H4 (cell line): ENCODE data around the gene SYNDIG1. TPM values are rescaled to one million over a fixed set of nuclear protein-coding genes. Genes with fewer than 3 reads are reported as not detected.

Source experiments
- DNase-seq: peaks from one replicate; pipeline ENCODE4 v3.0.0-alpha.2; 2015; ENCODE audit warnings: low spot score
- total RNA-seq: library from RNA; depleted of rRNA; stranded (reverse); fragments of >200 nt; shearing (Covaris generic); gene quantifications from 2 replicates; pipeline ENCODE4 v1.2.3, GENCODE V29; 2014; rRNA removed

The SYNDIG1 gene
- total RNA-seq, result 0.47 and 0.77 TPM in 2 replicates

GRCh38 chr20:24469116-24469893 lies at the start of gene SYNDIG1:
Gene SYNDIG1, plus strand, starts transcription at chr20:24469629. Its CDS starts 73,469 bp downstream, at chr20:24543098.
- no peak for DNase-seq

GRCh38 chr20:24419786-24420185 lies 49.6 kb upstream of the SYNDIG1 start:
- DNase-seq, result no peak

GRCh38 chr20:24420567-24420966 lies 48.9 kb upstream of the SYNDIG1 start:
- no peak for DNase-seq

DNA sequence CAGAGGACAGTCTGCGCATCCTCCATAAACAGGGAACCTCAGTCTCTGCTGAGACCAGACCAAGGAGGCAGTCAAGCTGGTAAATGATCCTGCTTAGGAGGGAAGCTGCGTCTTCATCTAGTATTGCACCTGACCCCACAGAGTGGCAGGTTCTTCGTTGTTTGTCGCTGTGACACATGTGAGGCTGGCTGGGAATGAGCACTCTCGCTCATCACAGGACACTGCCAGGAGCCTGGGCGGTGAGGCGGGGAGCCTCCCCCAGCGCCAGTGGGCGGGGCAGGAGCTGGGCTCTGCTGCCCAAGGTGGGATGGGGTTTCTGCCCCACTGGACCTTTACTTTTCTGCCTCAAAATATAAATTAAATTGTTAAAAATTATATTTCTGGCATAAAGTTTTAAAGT lies 48.4 kb upstream of the SYNDIG1 start:
- no peak for DNase-seq

DNA sequence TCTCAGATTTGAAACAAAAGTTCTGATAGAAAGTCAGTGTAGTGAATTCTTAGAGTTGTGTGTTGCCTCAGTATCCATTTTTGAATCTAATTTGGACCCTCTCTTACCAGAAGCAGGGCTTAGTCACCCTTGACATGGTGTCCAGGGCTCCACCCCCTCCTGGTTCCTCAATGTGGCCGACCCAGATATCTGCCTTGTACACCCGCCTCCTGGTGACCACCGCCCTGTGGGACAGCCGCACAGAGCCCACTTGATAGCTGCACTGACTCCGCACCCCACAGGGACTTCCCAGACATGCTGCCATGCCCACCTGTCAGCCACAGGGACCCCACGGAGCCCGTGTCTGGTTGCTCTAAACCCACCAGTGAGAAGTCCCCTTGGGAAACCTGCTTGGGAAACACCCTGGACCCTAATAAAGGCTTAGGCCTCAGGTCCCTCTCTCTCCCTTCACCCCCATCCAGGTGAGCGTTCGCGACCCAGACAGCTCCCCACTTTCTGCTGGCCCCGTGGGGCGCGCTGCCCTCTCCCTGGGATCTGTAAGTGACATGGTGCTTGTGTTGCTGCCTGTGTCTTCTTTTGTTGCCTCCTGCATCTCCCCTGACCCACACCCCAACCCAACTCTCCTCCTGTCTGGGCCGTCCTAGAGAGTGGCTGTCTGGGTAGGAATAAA lies 47.2 kb upstream of the SYNDIG1 start:
- DNase-seq, result no peak

DNA sequence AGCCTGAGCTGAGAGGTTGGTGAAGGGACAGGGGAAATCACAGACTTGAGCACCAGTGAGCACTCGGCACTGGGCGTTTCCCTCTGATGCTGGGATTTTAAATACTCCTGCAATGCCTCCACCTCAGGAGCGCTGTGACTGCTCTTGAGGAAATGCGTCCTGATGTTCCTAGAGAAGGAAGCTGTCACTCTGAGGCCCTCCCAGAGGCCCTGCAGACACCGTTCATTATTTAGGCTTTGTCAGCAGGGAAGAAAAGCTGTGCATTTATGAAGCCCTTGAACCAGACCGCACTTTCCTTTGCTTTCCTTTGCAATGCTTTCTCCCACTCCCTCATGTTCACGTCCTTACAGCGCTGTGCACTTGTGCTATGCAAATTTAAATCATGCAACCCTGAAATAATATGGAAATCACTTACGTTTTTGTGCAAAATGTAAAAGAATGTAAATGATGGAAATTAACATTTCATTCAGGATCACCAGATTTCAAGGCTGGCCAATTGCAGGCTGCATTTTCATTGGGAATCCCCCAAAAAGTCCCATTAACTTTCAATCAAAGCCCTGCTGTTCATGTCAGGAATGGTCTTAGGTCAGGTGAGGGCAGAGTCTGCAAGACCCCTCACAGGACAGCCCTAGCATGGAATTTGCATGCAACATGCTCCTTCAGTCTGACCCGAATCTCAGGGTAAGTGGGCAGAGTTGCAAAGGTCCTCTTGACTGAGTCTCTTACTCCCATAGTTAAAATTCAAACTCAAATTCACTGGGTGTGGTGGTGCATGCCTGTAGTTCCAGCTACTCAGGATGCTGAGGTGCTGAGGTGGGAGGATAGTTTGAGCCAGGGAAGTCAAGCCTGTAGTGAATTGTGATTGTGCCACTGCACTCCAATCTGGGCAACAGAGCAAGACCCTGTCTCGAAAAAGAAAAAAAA lies 45.8 kb upstream of the SYNDIG1 start:
- DNase-seq, result no peak

- no peak for DNase-seq
Measured at GRCh38 chr20:24425523-24426135, 43.8 kb upstream of the SYNDIG1 start.

- no peak for DNase-seq
Measured at GRCh38 chr20:24431279-24432045, 38.0 kb upstream of the SYNDIG1 start.

DNA sequence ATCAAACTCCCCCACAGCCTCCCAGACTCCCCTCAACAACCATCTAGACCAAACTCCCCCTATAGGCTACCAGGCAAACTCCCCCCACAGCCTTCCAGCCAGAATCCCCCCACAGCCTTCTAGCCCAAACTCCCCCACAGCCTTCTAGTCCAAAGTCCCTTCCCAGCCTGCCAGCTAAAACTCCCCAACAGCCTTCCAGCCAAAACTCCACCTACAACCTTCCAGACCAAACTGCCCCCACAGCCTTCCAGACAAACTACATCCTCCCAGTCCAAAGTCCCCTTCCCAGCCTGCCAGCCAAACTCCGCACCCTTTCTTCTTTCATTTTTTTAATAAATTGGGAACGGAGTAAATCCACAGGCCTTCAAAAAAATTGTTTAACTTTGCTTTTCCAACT lies 37.4 kb upstream of the SYNDIG1 start:
- no peak for DNase-seq

- no peak for DNase-seq
Measured at GRCh38 chr20:24436160-24436559, 33.3 kb upstream of the SYNDIG1 start.

GRCh38 chr20:24437196-24438082 lies 32.0 kb upstream of the SYNDIG1 start:
- DNase-seq, result no peak

DNA sequence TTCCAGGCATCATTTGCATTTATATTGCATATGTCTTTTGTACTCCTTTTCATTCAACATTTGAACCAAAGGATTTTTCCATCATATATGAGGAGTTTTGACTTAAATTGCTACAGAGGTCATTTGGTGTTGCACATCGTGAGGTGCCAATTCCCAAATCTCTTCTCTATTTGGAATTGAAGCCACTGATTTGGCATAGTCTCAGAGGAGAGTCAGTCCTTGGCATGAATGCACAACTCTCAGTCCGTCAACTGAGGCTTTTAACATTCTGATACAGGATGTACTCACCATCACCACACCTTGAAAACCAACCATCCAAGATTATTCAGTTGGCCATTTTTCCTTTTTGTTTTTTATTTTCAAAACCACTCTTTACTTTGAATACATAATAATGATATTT lies 31.1 kb upstream of the SYNDIG1 start:
- DNase-seq, result no peak

- DNase-seq, result no peak
Measured at GRCh38 chr20:24439737-24440387, 29.6 kb upstream of the SYNDIG1 start.

DNA sequence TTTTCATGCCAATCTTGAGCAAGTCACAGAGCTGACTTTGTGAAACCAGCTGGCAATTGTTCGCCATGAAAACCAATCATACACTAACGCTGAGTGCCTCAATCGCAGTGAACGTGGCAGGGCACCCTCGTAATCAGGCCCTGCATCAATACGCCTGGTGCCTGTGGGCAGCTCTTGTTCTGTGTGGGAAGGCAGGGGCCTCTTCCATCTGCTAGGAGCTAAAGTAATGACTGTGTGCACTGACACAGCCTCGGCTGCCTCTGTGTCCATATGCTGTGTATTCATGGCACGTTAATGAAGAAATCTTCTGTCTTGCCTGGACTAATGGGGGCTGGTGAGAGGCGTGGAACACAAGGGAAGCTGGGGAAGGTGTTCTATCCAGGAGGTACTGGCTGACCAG lies 27.8 kb upstream of the SYNDIG1 start:
- DNase-seq, result no peak

GRCh38 chr20:24442909-24443308 lies 26.5 kb upstream of the SYNDIG1 start:
- DNase-seq, result no peak

DNA sequence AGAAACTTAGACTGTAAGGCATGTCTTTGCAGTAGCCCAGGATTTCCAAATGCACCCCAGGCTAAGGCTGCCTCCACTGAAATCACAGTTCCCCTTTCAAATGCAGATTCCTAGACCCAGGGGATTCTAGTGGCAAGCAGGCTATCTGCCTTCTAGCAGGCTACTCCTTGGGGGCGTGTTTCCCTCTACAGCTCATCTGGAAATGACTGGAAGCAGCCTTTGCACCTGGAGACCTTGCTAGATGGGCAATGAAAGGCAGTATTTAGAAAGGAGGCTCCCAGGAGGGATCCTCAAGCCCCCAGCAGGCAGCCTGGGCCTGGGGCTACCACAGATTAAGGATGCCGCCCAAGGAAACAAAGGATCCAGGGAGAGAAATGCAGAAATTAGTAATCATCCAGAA lies 26.0 kb upstream of the SYNDIG1 start:
- no peak for DNase-seq

GRCh38 chr20:24444526-24445190 lies 24.8 kb upstream of the SYNDIG1 start:
- no peak for DNase-seq

- no peak for DNase-seq
Measured at GRCh38 chr20:24445510-24446170, 23.8 kb upstream of the SYNDIG1 start.
